GM18517 (cell line): ENCODE results near the gene PTTG1IP.
A peak's percentile ranks its signal among the peaks of the same experiment; 100 is the strongest.
"Not testable (repeated sequence)": the region's sequence is repeated elsewhere in the genome, so short reads cannot be mapped to it uniquely, and the experiment has no call there.

Experiments
- ATAC-seq: cut with Tn5 transposase; IDR thresholded peaks from one replicate; pipeline ENCODE4 v1.9.1; 2021; ENCODE audit warnings: mild to moderate bottlenecking, moderate library complexity; ENCODE audit not compliant: unreplicated experiment

Gene PTTG1IP

GRCh38 chr21:44883250-44883649 is 9.8 kb upstream of the PTTG1IP start:
- ATAC-seq: no peak

- ATAC-seq: no peak
These were observed 7.8 kb upstream of the PTTG1IP start for GRCh38 chr21:44881198-44881872.

- ATAC-seq: no peak
These were observed 7.1 kb upstream of the PTTG1IP start for GRCh38 chr21:44880405-44881197.

- ATAC-seq: not testable (repeated sequence)
These were observed 5.7 kb upstream of the PTTG1IP start for GRCh38 chr21:44879238-44879637.

- no peak for ATAC-seq
These were observed 4.8 kb upstream of the PTTG1IP start for GRCh38 chr21:44878053-44878982.

- no peak for ATAC-seq
These were observed 3.5 kb upstream of the PTTG1IP start for GRCh38 chr21:44876849-44877575.

- no peak for ATAC-seq
These were observed 1.8 kb upstream of the PTTG1IP start for GRCh38 chr21:44875316-44875700.

GRCh38 chr21:44874497-44875315 is 1.2 kb upstream of the PTTG1IP start:
- ATAC-seq: peak; percentile 9

- ATAC-seq: peak; percentile 7
These were observed 678 bp upstream of the PTTG1IP start for GRCh38 chr21:44874240-44874496.

GRCh38 chr21:44872649-44873355 is 688 bp downstream of the PTTG1IP start:
- no peak for ATAC-seq

- ATAC-seq: no peak
These were observed 1.2 kb downstream of the PTTG1IP start for GRCh38 chr21:44872323-44872648.

- ATAC-seq: no peak
These were observed 1.8 kb downstream of the PTTG1IP start for GRCh38 chr21:44871576-44872269.

- no peak for ATAC-seq
These were observed 2.6 kb downstream of the PTTG1IP start for GRCh38 chr21:44870748-44871495.

- no peak for ATAC-seq
These were observed 3.4 kb downstream of the PTTG1IP start for GRCh38 chr21:44869781-44870747.

- ATAC-seq: no peak
These were observed 4.8 kb downstream of the PTTG1IP start for GRCh38 chr21:44868707-44869106.

GRCh38 chr21:44867999-44868700 is 5.3 kb downstream of the PTTG1IP start:
- ATAC-seq: no peak

GRCh38 chr21:44867464-44867863 is 6.0 kb downstream of the PTTG1IP start:
- ATAC-seq: no peak
